Nephron progenitor cell (in vitro differentiated cells): Measurements from ENCODE around the gene APBB2.

Source experiments
- DNase-seq: peaks from one replicate; pipeline ENCODE4 v3.0.0; 2021
- H3K27ac Mint-ChIP-seq: 2 replicates; pipeline ENCODE4 v1.8.0; 2021; ENCODE audit warnings: mild to moderate bottlenecking, moderate library complexity, mixed read lengths
- H3K27me3 Mint-ChIP-seq: 2 replicates; pipeline ENCODE4 v1.8.0; 2021; ENCODE audit warnings: mild to moderate bottlenecking, low read depth, mixed read lengths; ENCODE audit not compliant: poor library complexity
- H3K36me3 Mint-ChIP-seq: 2 replicates; pipeline ENCODE4 v1.8.0; 2021; ENCODE audit warnings: low read depth, mixed read lengths
- H3K4me1 Mint-ChIP-seq: 2 replicates; pipeline ENCODE4 v1.8.0; 2021; ENCODE audit warnings: mixed read lengths
- H3K4me3 Mint-ChIP-seq: 2 replicates; pipeline ENCODE4 v1.8.0; 2021; ENCODE audit warnings: mild to moderate bottlenecking, moderate library complexity, mixed read lengths
- H3K9me3 Mint-ChIP-seq: 2 replicates; pipeline ENCODE4 v1.8.0; 2021; ENCODE audit warnings: mild to moderate bottlenecking, moderate library complexity, mixed read lengths
- CTCF ChIP-seq: fragments of 200-600 bp; sonication (generic); IDR thresholded peaks from 2 replicates; pipeline ENCODE4 v1.5.0; 2021; ENCODE audit warnings: antibody characterized with exemption

APBB2 gene

GRCh38 chr4:41129128-41129754, 85.1 kb downstream of the APBB2 start:
- Mint-ChIP-seq H3K4me3 (no peak overlapping the region), H3K36me3 (no peaks in the 10 kb centered on the region), H3K9me3 (no peaks in the 10 kb centered on the region), H3K4me1 (peaks cover 36% of the 10 kb centered on the region), H3K27me3 (no peaks in the 10 kb centered on the region), H3K27ac (peak overlapping the region; percentile 2)
- DNase-seq, result no peak
- TF ChIP-seq CTCF, result no peak

GRCh38 chr4:41125558-41126311, 88.6 kb downstream of the APBB2 start:
- Mint-ChIP-seq H3K27me3 (peaks cover 3% of the 10 kb centered on the region), H3K9me3 (no peaks in the 10 kb centered on the region), H3K4me3 (no peak overlapping the region), H3K27ac (no peak overlapping the region), H3K36me3 (no peaks in the 10 kb centered on the region), H3K4me1 (peaks cover 17% of the 10 kb centered on the region)
- DNase-seq, result no peak
- TF ChIP-seq CTCF, result no peak

- Mint-ChIP-seq H3K4me3 (no peak overlapping the region), H3K36me3 (no peaks in the 10 kb centered on the region), H3K4me1 (peaks cover 21% of the 10 kb centered on the region), H3K27me3 (peaks cover 3% of the 10 kb centered on the region), H3K9me3 (no peaks in the 10 kb centered on the region), H3K27ac (peak overlapping the region; percentile 27)
- TF ChIP-seq CTCF, result no peak
- no peak for DNase-seq
Measured at GRCh38 chr4:41124916-41125548, 89.3 kb downstream of the APBB2 start.

DNA sequence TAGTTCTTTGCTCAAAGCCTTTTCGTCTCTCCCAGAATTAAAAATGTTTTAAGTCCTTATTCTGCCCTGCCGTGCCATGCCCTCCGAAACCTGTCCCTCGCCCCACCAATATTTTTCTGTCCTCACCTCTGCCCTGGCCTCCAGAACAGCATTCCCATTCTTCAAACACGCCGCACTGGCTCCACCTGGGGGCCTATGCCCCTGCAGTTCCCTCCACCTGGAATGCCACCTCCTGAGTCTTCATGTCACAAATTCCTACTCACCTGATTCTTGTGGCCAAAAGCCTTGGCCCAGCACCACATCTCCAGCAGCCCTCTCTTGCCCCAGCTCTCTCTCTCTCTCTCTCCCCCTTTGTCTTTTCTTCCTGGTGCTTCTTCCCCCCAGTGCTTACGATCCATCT, 91.6 kb downstream of the APBB2 start:
- Mint-ChIP-seq H3K27me3 (peaks cover 3% of the 10 kb centered on the region), H3K4me3 (no peak overlapping the region), H3K4me1 (peaks cover 21% of the 10 kb centered on the region), H3K9me3 (no peaks in the 10 kb centered on the region), H3K27ac (peak overlapping the region; percentile 60), H3K36me3 (no peaks in the 10 kb centered on the region)
- no peak for TF ChIP-seq CTCF
- DNase-seq, result no peak

- Mint-ChIP-seq H3K9me3 (no peaks in the 10 kb centered on the region), H3K4me3 (no peak overlapping the region), H3K36me3 (no peaks in the 10 kb centered on the region), H3K27me3 (peaks cover 3% of the 10 kb centered on the region), H3K4me1 (peaks cover 21% of the 10 kb centered on the region), H3K27ac (no peak overlapping the region)
- DNase-seq, result no peak
- no peak for TF ChIP-seq CTCF
Measured at GRCh38 chr4:41122309-41122708, 92.0 kb downstream of the APBB2 start.
